A549 treated with AZD2906 at 1 μM for 4 hours (cell line): ENCODE data around the gene GDPGP1. TPM values are rescaled to one million over a fixed set of nuclear protein-coding genes. Genes with fewer than 3 reads are reported as not detected.

Source experiments
- total RNA-seq: library from RNA; stranded (reverse); fragments of 200-300 nt; extraction: Qiagen RNA extraction; gene quantifications from 5 replicates; pipeline ENCODE4 v1.2.3, GENCODE V29; 2022

Gene GDPGP1
- 3.4 to 4.4 TPM (median 4.2 TPM) in 5 replicates for total RNA-seq

GRCh38 chr15:90234096-90234988, at the start of gene GDPGP1:
Gene GDPGP1, plus strand, starts transcription at chr15:90234209. Its CDS starts 6,700 bp downstream, at chr15:90240909.

GRCh38 chr15:90201130-90201943, 32.7 kb upstream of the GDPGP1 start, which contains the start of gene SEMA4B:
Gene SEMA4B, plus strand, starts transcription at chr15:90201330. Its CDS starts 249 bp downstream, at chr15:90201579.

GRCh38 chr15:90233387-90234095, 468 bp upstream of the GDPGP1 start, which contains the start of gene CIB1:
Gene CIB1, minus strand, starts transcription at chr15:90233941. Its CDS starts 56 bp downstream, at chr15:90233885.

GRCh38 chr15:90249203-90249863, 15.3 kb downstream of the GDPGP1 start, which contains the start of gene TTLL13:
Gene TTLL13, plus strand, starts transcription at chr15:90249556. Its CDS starts 1,075 bp downstream, at chr15:90250631.

GRCh38 chr15:90265271-90266060, 31.5 kb downstream of the GDPGP1 start, which contains the start of gene NGRN:
Gene NGRN, plus strand, starts transcription at chr15:90265672. Its CDS starts 41 bp downstream, at chr15:90265713.

Other genes starting within 250 kb of the GDPGP1 start
- 12.1 to 19.2 TPM (median 15.7 TPM) in 5 replicates for gene ZNF710, start 232.9 kb upstream of the GDPGP1 start, total RNA-seq
- gene IDH2, start 131.7 kb upstream of the GDPGP1 start, total RNA-seq, result 40.3 to 50.4 TPM (median 45.6 TPM) in 5 replicates
- gene SEMA4B, start 32.9 kb upstream of the GDPGP1 start, total RNA-seq, result 55.1 to 79.4 TPM (median 73.6 TPM) in 5 replicates
- gene CIB1, start 268 bp upstream of the GDPGP1 start, total RNA-seq, result 179 to 224 TPM (median 221 TPM) in 5 replicates
- gene TTLL13, start 15.3 kb downstream of the GDPGP1 start, total RNA-seq, result 0.03 to 0.57 TPM (median 0.12 TPM) in 5 replicates
- 98.6 to 112 TPM (median 105 TPM) in 5 replicates for gene NGRN, start 31.5 kb downstream of the GDPGP1 start, total RNA-seq
- gene ZNF774, start 118.1 kb downstream of the GDPGP1 start, total RNA-seq, result 0.88 to 1.6 TPM (median 1.0 TPM) in 5 replicates
- gene IQGAP1, start 154.0 kb downstream of the GDPGP1 start, total RNA-seq, result 165 to 291 TPM (median 173 TPM) in 5 replicates